Measurements from ENCODE around the gene SOS1.

The SOS1 gene

DNA sequence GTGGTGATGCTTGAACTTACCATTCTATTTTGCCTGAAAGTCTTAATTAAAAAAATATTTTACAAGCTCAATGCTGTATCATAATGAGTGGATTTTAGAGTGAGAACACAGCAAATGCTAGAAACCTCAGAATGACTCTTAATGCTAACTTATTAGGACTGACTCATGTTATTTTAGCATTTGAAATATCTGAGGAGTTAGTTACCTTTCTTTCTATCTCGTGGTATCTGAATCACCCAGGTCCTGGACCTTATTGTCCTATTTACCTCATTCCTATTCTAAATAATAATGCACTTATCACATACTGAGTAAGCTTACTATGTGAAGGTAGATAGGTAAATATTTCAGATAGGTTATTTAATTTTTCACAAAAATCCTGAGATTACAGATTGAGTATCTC, 70.7 kb downstream of the SOS1 start:
- Histone ChIP-seq H3K36me3 (replicated peaks; ENCODE audit: low read depth, low read length) (peaks cover 15% of the 10 kb centered on the region), H3K27ac (ENCODE audit: low read length) (no peak overlapping the region), H3K9ac (ENCODE audit: low read length) (no peak overlapping the region), H2AFZ (ENCODE audit: low read depth, low read length) (no peak overlapping the region), H3K79me2 (ENCODE audit: low read length) (no peaks in the 10 kb centered on the region), H3K4me3 (ENCODE audit: low read length) (no peak overlapping the region), H4K20me1 (ENCODE audit: insufficient read depth, low read length) (no peaks in the 10 kb centered on the region), H3K27me3 (ENCODE audit: low read depth, low read length) (no peaks in the 10 kb centered on the region), H3K4me2 (ENCODE audit: low read length) (no peak overlapping the region), H3K4me1 (ENCODE audit: low read length) (no peaks in the 10 kb centered on the region), H3K9me3 (ENCODE audit: insufficient read depth, low read length) (no peaks in the 10 kb centered on the region)
- TF ChIP-seq EZH2phosphoT487 (IDR thresholded peaks at IDR 0.05; ENCODE audit: low read depth), result no peak

DNA sequence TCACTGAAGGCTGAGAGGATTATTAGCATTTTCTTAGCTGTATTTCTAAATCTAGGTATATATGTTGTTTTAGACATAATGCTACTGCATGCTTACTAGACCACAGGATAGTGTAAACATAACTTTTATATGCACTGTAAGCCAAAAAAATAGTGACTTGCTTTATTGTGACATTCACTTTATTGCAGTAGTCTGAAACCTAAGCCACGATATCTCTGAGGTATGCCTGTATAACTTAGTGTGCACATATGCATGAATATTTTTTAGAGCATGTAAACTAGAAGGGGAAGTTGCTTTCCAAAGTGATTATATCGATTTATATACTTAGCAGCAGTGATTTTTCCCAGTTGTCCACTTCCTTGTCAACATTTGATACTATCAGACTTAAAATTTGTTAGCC, 81.8 kb downstream of the SOS1 start:
- no peak for TF ChIP-seq EZH2phosphoT487 (IDR thresholded peaks at IDR 0.05; ENCODE audit: low read depth)
- TF ChIP-seq, protein P1, sequence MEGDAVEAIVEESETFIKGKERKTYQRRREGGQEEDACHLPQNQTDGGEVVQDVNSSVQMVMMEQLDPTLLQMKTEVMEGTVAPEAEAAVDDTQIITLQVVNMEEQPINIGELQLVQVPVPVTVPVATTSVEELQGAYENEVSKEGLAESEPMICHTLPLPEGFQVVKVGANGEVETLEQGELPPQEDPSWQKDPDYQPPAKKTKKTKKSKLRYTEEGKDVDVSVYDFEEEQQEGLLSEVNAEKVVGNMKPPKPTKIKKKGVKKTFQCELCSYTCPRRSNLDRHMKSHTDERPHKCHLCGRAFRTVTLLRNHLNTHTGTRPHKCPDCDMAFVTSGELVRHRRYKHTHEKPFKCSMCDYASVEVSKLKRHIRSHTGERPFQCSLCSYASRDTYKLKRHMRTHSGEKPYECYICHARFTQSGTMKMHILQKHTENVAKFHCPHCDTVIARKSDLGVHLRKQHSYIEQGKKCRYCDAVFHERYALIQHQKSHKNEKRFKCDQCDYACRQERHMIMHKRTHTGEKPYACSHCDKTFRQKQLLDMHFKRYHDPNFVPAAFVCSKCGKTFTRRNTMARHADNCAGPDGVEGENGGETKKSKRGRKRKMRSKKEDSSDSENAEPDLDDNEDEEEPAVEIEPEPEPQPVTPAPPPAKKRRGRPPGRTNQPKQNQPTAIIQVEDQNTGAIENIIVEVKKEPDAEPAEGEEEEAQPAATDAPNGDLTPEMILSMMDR (IDR thresholded peaks at IDR 0.05; ENCODE audit: low read depth, low read length), result no peak
- H3K36me3 ChIP-seq (replicated peaks; ENCODE audit: low read depth, low read length), result peaks cover 2% of the 10 kb centered on the region
- H3K27me3 ChIP-seq (ENCODE audit: low read depth, low read length), result no peaks in the 10 kb centered on the region
- H3K4me1 ChIP-seq (ENCODE audit: low read length), result no peaks in the 10 kb centered on the region
- no peaks in the 10 kb centered on the region for H3K9me3 ChIP-seq (ENCODE audit: insufficient read depth, low read length)
- H4K20me1 ChIP-seq (ENCODE audit: insufficient read depth, low read length), result no peaks in the 10 kb centered on the region
- no peaks in the 10 kb centered on the region for H3K79me2 ChIP-seq (ENCODE audit: low read length)
- no peak overlapping the region for H3K9ac ChIP-seq (ENCODE audit: low read length)
- H3K27ac ChIP-seq (ENCODE audit: low read length), result no peak overlapping the region
- no peak overlapping the region for H3K4me3 ChIP-seq (ENCODE audit: low read length)
- H2AFZ ChIP-seq (ENCODE audit: low read depth, low read length), result no peak overlapping the region
- no peak overlapping the region for H3K4me2 ChIP-seq (ENCODE audit: low read length)

DNA sequence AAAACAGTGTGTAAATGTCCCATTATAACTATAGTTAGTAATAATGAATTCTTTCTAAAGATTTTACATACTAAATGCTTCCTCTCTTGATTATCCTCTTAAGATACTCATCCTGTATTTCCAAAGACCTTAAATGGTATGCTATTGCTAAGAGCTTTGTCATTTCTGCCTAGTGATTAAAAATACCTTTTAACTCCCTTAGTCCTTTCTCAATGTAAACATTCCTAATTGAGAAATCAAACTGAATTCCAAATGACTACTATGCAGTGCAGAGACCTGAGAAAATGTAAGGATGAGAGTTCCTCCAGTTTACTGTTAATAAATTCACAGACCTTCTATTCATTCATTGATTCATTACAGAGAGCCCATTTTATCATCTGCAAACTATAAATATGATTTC, 86.9 kb downstream of the SOS1 start:
- no peak overlapping the region for H3K9ac ChIP-seq (ENCODE audit: low read length)
- no peaks in the 10 kb centered on the region for H4K20me1 ChIP-seq (ENCODE audit: insufficient read depth, low read length)
- no peak overlapping the region for H3K4me3 ChIP-seq (ENCODE audit: low read length)
- H3K36me3 ChIP-seq (replicated peaks; ENCODE audit: low read depth, low read length), result peaks cover 2% of the 10 kb centered on the region
- no peak overlapping the region for H3K27ac ChIP-seq (ENCODE audit: low read length)
- no peaks in the 10 kb centered on the region for H3K4me1 ChIP-seq (ENCODE audit: low read length)
- TF ChIP-seq, protein P1 (IDR thresholded peaks at IDR 0.05; ENCODE audit: low read depth, low read length), result no peak
- H3K79me2 ChIP-seq (ENCODE audit: low read length), result no peaks in the 10 kb centered on the region
- H2AFZ ChIP-seq (ENCODE audit: low read depth, low read length), result no peak overlapping the region
- H3K27me3 ChIP-seq (ENCODE audit: low read depth, low read length), result no peaks in the 10 kb centered on the region
- no peak overlapping the region for H3K4me2 ChIP-seq (ENCODE audit: low read length)
- H3K9me3 ChIP-seq (ENCODE audit: insufficient read depth, low read length), result no peaks in the 10 kb centered on the region

DNA sequence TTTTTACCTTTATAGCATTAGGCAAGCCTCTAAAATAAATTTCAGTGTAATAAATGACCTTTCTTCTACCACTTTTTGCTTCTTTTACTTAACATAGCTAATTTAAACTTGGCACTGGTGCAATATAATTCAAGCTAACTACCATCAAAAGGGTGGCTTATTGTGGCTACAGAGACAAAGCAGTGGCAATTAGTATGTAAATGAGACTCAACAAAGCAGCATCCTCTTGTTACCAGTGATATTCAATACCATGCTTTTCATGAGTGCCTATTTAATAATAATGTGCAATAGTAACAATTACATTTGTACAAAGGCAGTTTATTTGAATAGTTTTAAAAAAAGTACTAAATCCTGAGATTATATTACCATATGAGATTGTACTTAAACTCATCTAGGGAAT, 93.4 kb downstream of the SOS1 start:
- H3K4me3 ChIP-seq (ENCODE audit: low read length), result no peak overlapping the region
- H3K4me2 ChIP-seq (ENCODE audit: low read length), result no peak overlapping the region
- H3K4me1 ChIP-seq (ENCODE audit: low read length), result no peaks in the 10 kb centered on the region
- TF ChIP-seq, protein P1 (IDR thresholded peaks at IDR 0.05; ENCODE audit: low read depth, low read length), result no peak
- no peak for TF ChIP-seq EZH2phosphoT487 (IDR thresholded peaks at IDR 0.05; ENCODE audit: low read depth)
- no peak overlapping the region for H3K9ac ChIP-seq (ENCODE audit: low read length)
- H2AFZ ChIP-seq (ENCODE audit: low read depth, low read length), result no peak overlapping the region
- no peaks in the 10 kb centered on the region for H4K20me1 ChIP-seq (ENCODE audit: insufficient read depth, low read length)
- H3K36me3 ChIP-seq (replicated peaks; ENCODE audit: low read depth, low read length), result peaks cover 4% of the 10 kb centered on the region
- H3K79me2 ChIP-seq (ENCODE audit: low read length), result no peaks in the 10 kb centered on the region
- no peak overlapping the region for H3K27ac ChIP-seq (ENCODE audit: low read length)
- H3K27me3 ChIP-seq (ENCODE audit: low read depth, low read length), result no peaks in the 10 kb centered on the region
- H3K9me3 ChIP-seq (ENCODE audit: insufficient read depth, low read length), result no peaks in the 10 kb centered on the region

DNA sequence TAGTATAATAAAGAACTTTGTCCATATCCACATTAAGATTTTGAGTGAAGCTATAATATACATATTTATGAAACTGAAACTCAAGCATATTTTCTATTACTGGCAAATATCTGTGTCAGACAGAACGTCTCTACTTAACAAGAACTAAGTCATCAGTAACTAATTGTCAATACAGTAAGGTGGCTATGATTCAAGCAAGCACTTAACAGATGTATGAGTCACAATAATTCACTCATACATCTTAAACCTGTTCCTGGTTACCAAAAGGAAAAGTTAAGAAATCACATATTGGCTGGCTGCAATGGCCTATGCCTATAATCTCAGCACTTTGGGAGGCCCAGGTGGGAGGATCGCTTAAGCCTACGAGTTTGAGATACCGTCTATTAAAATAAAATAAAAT, 96.0 kb downstream of the SOS1 start:
- H3K79me2 ChIP-seq (ENCODE audit: low read length), result no peaks in the 10 kb centered on the region
- H2AFZ ChIP-seq (ENCODE audit: low read depth, low read length), result no peak overlapping the region
- no peaks in the 10 kb centered on the region for H4K20me1 ChIP-seq (ENCODE audit: insufficient read depth, low read length)
- H3K9me3 ChIP-seq (ENCODE audit: insufficient read depth, low read length), result no peaks in the 10 kb centered on the region
- no peak overlapping the region for H3K4me3 ChIP-seq (ENCODE audit: low read length)
- no peak overlapping the region for H3K27ac ChIP-seq (ENCODE audit: low read length)
- no peak overlapping the region for H3K4me2 ChIP-seq (ENCODE audit: low read length)
- no peaks in the 10 kb centered on the region for H3K4me1 ChIP-seq (ENCODE audit: low read length)
- no peak overlapping the region for H3K9ac ChIP-seq (ENCODE audit: low read length)
- no peaks in the 10 kb centered on the region for H3K27me3 ChIP-seq (ENCODE audit: low read depth, low read length)
- H3K36me3 ChIP-seq (replicated peaks; ENCODE audit: low read depth, low read length), result peaks cover 5% of the 10 kb centered on the region
- no peak for TF ChIP-seq EZH2phosphoT487 (IDR thresholded peaks at IDR 0.05; ENCODE audit: low read depth)
- TF ChIP-seq, protein P1 (IDR thresholded peaks at IDR 0.05; ENCODE audit: low read depth, low read length), result no peak

Measured in OCI-LY3 (cell line).